ENCODE measurements around the gene SLC16A11.
"Not testable (repeated sequence)": the region's sequence is repeated elsewhere in the genome, so short reads cannot be mapped to it uniquely, and the experiment has no call there.

The SLC16A11 gene, protein sequence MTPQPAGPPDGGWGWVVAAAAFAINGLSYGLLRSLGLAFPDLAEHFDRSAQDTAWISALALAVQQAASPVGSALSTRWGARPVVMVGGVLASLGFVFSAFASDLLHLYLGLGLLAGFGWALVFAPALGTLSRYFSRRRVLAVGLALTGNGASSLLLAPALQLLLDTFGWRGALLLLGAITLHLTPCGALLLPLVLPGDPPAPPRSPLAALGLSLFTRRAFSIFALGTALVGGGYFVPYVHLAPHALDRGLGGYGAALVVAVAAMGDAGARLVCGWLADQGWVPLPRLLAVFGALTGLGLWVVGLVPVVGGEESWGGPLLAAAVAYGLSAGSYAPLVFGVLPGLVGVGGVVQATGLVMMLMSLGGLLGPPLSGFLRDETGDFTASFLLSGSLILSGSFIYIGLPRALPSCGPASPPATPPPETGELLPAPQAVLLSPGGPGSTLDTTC

DNA sequence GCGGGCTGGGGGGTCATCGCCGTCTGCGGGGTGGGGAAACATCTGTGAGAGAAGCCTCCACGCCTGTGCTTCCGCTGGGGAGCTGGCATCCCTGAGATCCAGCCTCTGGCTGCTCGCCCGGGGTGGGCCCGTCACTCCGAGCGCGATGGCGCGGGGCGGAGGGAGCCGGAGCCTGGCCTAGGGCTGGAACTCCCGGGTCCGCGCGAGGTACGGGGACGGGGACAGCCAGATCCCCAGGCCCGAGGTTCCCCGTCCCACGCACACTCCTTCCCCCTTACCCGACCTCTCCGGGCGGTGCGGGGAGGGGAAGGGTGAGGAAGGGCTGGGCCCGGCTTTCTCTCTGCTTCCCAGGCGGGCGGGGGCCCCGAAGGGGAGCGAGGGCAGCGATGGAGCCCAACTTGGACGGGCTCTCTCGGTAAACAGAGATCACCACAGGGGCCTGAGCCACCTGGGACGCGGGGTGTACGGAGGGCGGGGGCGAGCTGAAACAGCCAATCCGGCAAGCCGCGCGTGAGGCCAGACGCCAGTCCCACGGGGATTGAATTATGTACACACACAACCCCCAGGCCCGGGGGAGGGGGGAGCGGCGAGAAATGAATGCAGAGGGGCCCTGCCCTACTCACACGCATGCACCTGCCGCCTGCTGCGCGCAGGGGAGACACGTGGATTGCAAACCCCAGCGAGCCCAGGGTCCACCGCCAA, at the start of gene SLC16A11:
TSS of gene SLC16A11 (minus strand) at position 596 of the 702 bp plus-strand sequence. CDS start at position 17, 579 bp downstream.
- TF ChIP-seq, protein P1, sequence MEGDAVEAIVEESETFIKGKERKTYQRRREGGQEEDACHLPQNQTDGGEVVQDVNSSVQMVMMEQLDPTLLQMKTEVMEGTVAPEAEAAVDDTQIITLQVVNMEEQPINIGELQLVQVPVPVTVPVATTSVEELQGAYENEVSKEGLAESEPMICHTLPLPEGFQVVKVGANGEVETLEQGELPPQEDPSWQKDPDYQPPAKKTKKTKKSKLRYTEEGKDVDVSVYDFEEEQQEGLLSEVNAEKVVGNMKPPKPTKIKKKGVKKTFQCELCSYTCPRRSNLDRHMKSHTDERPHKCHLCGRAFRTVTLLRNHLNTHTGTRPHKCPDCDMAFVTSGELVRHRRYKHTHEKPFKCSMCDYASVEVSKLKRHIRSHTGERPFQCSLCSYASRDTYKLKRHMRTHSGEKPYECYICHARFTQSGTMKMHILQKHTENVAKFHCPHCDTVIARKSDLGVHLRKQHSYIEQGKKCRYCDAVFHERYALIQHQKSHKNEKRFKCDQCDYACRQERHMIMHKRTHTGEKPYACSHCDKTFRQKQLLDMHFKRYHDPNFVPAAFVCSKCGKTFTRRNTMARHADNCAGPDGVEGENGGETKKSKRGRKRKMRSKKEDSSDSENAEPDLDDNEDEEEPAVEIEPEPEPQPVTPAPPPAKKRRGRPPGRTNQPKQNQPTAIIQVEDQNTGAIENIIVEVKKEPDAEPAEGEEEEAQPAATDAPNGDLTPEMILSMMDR (IDR thresholded peaks at IDR 0.05; ENCODE audit: low read depth, low read length): no peak
- peak within 1 kb of the TSS; percentile 48 to 49 for H3K4me3 ChIP-seq (replicated peaks in 1 of 2; ENCODE audit: low read depth in 2 of 2, low read length in 2 of 2)
- peak; percentile 56 to 58 for DNase-seq (ENCODE audit: low read depth in 2 of 2)

DNA sequence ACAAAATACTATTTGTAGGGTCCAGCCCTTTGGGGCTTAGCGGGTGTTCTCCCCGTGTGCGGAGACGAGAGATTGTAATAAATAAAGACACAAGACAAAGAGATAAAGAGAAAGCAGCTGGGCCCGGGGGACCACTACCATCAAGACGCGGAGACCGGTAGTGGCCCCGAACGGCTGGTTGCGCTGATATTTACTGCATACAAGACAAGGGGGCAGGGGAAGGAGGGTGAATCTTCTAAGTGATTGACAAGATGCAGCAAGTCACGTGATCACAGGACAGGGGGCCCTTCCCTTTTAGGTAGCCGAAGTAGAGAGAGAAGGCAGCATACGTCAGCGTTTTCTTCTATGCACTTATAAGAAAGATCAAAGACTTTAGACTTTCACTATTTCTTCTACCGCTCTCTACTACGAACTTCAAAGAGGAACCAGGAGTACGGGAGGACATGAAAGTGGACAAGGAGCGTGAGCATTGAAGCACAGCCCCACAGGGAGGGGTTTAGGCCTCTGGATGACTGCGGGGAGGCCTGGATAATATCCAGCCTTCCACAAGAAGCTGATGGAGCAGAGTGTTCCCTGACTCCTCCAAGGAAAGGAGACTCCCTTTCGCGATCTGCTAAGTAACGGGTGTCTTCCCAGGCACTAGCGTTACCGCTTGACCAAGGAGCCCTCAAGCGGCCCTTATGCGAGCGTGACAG, 47.6 kb upstream of the SLC16A11 start:
- not testable (repeated sequence) for DNase-seq (ENCODE audit: low read depth in 2 of 2); H3K4me3 ChIP-seq (replicated peaks in 1 of 2; ENCODE audit: low read depth in 2 of 2, low read length in 2 of 2)

DNA sequence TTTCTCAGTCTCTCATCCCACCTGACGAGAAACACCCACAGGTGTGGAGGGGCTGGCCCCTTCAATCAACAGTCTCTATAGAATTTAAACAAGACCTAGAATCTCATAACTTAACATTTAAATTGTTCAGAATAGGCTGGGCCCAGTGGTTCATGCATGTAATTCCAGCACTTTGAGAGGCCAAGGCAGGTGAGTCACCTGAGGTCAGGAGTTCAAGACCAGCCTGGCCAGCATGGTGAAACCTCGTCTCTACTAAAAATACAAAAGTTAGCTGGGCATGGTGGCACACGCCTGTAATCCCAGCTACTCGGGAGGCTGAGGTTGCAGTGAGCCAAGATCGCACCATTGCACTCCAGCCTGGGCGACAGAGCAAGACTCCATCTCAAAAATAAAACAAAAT, 45.7 kb upstream of the SLC16A11 start:
- not testable (repeated sequence) for H3K4me3 ChIP-seq (replicated peaks in 1 of 2; ENCODE audit: low read depth in 2 of 2, low read length in 2 of 2); DNase-seq (ENCODE audit: low read depth in 2 of 2)

DNA sequence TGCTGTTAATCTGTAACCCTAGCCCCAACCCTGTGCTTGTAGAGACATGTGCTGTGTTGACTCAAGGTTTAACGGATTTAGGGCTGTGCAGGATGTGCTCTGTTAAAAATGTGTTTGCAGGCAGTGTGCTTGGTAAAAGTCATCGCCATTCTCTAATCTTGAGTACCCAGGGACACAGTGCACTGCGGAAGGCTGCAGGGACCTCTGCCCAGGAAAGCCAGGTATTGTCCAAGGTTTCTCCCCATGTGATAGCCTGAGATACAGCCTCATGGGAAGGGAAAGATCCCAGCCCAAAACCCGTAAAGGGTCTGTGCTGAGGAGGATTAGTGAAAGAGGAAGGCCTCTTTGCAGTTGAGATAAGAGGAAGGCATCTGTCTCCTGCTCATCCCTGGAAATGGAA, 44.5 kb upstream of the SLC16A11 start:
- not testable (repeated sequence) for DNase-seq (ENCODE audit: low read depth in 2 of 2); H3K4me3 ChIP-seq (replicated peaks in 1 of 2; ENCODE audit: low read depth in 2 of 2, low read length in 2 of 2)

DNA sequence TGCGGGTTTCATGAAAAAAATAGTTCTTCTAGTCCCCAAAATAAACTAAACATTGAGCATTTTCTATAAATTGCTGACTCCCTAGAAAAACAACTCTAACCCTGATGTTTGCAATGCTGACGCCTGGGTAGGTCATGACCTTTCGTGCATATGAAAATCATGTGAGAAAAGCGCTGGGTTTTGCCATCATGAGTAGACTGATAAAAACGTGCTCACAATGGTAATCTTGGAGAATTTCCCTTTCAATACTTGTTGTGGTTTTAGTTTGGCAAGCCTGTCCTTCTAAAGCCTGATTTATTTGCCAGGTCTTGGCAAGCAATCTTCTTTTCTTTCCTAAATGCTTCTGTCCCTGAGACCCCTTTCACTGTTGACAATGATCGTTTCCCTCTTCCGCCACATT, 40.2 kb upstream of the SLC16A11 start:
- DNase-seq (ENCODE audit: low read depth in 2 of 2): peak in 1 of 2 donors; percentile 44
- no peak overlapping the region for H3K4me3 ChIP-seq (replicated peaks in 1 of 2; ENCODE audit: low read depth in 2 of 2, low read length in 2 of 2)

DNA sequence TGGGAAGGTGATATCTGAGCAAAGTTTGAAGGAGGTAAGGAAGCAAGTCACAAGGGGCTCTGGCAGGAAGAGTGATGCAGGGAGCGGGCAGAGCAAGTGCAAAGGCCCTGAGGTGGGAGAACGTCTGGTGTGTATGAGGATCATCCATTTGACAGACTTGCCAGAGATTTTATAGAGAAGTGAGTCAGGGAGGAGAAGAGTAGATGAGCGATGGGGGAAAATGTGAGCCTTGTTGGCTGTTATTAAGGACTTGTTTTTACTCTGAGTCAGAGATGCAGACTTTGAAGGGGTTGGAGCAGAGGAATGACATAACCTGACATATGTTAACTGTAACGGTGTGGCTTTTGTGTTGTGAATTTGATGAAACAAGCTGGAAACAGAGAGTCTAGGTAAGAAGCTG, 39.7 kb upstream of the SLC16A11 start:
- TF ChIP-seq, protein P1 (IDR thresholded peaks at IDR 0.05; ENCODE audit: low read depth, low read length): no peak
- no peak overlapping the region for H3K4me3 ChIP-seq (replicated peaks in 1 of 2; ENCODE audit: low read depth in 2 of 2, low read length in 2 of 2)
- DNase-seq (ENCODE audit: low read depth in 2 of 2): peak in 1 of 2 donors; percentile 41

More for the DNA sequence above, 40.2 kb upstream of the SLC16A11 start:
- TF ChIP-seq, protein P1 (IDR thresholded peaks at IDR 0.05; ENCODE audit: low read depth, low read length): no peak

DNA sequence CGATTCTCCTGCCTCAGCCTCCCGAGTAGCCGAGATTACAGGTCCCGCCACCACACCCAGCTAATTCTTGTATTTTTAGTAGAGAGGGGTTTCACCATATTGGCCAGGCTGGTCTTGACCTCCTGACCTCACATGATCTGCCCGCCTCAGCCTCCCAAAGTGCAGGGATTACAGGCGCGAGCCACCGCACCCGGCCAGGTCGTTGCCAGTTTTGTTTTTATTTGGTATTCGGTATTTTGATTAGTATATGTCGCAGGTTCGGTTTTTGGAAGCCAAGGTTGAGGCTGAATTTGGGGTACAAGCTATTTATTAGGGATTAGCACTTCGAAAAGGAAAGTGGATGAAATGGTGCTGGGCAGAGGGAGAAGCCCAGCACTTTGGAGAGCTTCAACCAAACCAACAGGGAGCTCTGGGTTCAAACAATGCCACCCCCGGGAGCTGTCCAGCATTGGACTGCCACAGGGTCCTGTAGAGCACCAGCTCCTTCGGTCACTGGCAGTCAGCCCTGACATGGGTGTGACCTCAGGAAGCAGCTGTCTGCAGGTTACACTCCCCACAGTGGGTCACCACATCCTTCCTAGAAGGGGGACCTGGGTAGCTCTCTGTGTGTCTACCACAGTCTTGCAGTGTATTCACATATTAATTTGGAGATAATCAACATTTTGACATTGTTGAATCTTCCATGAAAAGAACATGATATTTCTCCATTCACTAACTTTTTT, 37.6 kb upstream of the SLC16A11 start:
- H3K4me3 ChIP-seq (replicated peaks in 1 of 2; ENCODE audit: low read depth in 2 of 2, low read length in 2 of 2): no peak overlapping the region
- no peak for DNase-seq (ENCODE audit: low read depth in 2 of 2)
- TF ChIP-seq, protein P1 (IDR thresholded peaks at IDR 0.05; ENCODE audit: low read depth, low read length): no peak
